Fibroblast of the aortic adventitia (primary cell): ENCODE measurements around the gene WDR46. TPM values are rescaled to one million over a fixed set of nuclear protein-coding genes. Genes with fewer than 3 reads are reported as not detected.

Source experiments
- total RNA-seq: library from RNA; depleted of rRNA; stranded (reverse); fragments of >200 nt; gene quantifications from 2 replicates; pipeline ENCODE4 v1.2.3, GENCODE V29; 2012; ENCODE audit warnings: low replicate concordance

Gene WDR46
- total RNA-seq, 1 donor, result 85.0 TPM

Other genes with a start within 250 kb of the WDR46 start
- gene HLA-DPA1, start 215.6 kb downstream of the WDR46 start, total RNA-seq, result 0.18 and 1.8 TPM in 2 replicates
- gene HLA-DPB1, start 213.2 kb downstream of the WDR46 start, total RNA-seq, result 0.27 and 3.8 TPM in 2 replicates
- gene COL11A2, start 96.8 kb downstream of the WDR46 start, total RNA-seq, result 0.09 and 0.74 TPM in 2 replicates
- 11.1 and 22.6 TPM in 2 replicates for gene RXRB, start 88.6 kb downstream of the WDR46 start, total RNA-seq
- gene SLC39A7, start 88.4 kb downstream of the WDR46 start, total RNA-seq, result 71.3 and 121 TPM in 2 replicates
- gene HSD17B8, start 84.6 kb downstream of the WDR46 start, total RNA-seq, result 2.6 and 4.2 TPM in 2 replicates
- 28.9 and 46.9 TPM in 2 replicates for gene RING1, start 80.7 kb downstream of the WDR46 start, total RNA-seq
- 21.6 and 40.5 TPM in 2 replicates for gene VPS52, start 17.4 kb downstream of the WDR46 start, total RNA-seq
- gene RPS18, start 17.2 kb downstream of the WDR46 start, total RNA-seq, result 1,533 and 4,237 TPM in 2 replicates
- 3.3 and 8.7 TPM in 2 replicates for gene B3GALT4, start 12.1 kb downstream of the WDR46 start, total RNA-seq
- 8.9 and 21.7 TPM in 2 replicates for gene PFDN6, start 362 bp upstream of the WDR46 start, total RNA-seq
- gene RGL2, start 9.7 kb upstream of the WDR46 start, total RNA-seq, result 25.8 and 27.9 TPM in 2 replicates
- gene TAPBP, start 24.8 kb upstream of the WDR46 start, total RNA-seq, result 50.2 and 86.2 TPM in 2 replicates
- 9.0 and 12.8 TPM in 2 replicates for gene ZBTB22, start 28.5 kb upstream of the WDR46 start, total RNA-seq
- gene DAXX, start 33.7 kb upstream of the WDR46 start, total RNA-seq, result 42.2 and 149 TPM in 2 replicates
- gene KIFC1, start 102.6 kb upstream of the WDR46 start, total RNA-seq, result 49.3 TPM in 1 of 2 replicates, not detected in the other
- gene PHF1, start 121.8 kb upstream of the WDR46 start, total RNA-seq, result 18.9 and 20.9 TPM in 2 replicates
- 106 and 522 TPM in 2 replicates for gene CUTA, start 128.9 kb upstream of the WDR46 start, total RNA-seq
- 3.3 and 7.6 TPM in 2 replicates for gene SYNGAP1, start 130.8 kb upstream of the WDR46 start, total RNA-seq
- gene ZBTB9, start 165.3 kb upstream of the WDR46 start, total RNA-seq, result 3.8 and 5.5 TPM in 2 replicates